ENCODE data around the gene VSIR.

Gene VSIR

GRCh38 chr10:71771204-71771603 lies 2.1 kb downstream of the VSIR start:
- Histone ChIP-seq H3K4me2 (ENCODE audit: low read depth, low read length, poor library complexity, severe bottlenecking) (peak overlapping the region; percentile 67), H3F3A (ENCODE audit: low read depth) (peaks cover 15% of the 10 kb centered on the region), H3K9ac (ENCODE audit: low read depth, low read length, poor library complexity, severe bottlenecking) (peak overlapping the region; percentile 61)

GRCh38 chr10:71770789-71771188 lies 2.5 kb downstream of the VSIR start:
- peaks cover 79% of the 10 kb centered on the region for H3K4me1 ChIP-seq (ENCODE audit: insufficient read depth, low read length, poor library complexity, severe bottlenecking)

More at GRCh38 chr10:71771204-71771603, 2.1 kb downstream of the VSIR start:
- Histone ChIP-seq H3K4me1 (ENCODE audit: insufficient read depth, low read length, poor library complexity, severe bottlenecking) (peaks cover 83% of the 10 kb centered on the region), H3K27me3 (ENCODE audit: insufficient read depth, low read length, poor library complexity, severe bottlenecking) (no peaks in the 10 kb centered on the region), H2AFZ (ENCODE audit: low read length) (no peak overlapping the region), H3K9me3 (ENCODE audit: insufficient read depth, low read depth, low read length) (no peaks in the 10 kb centered on the region), H3K9me2 (replicated peaks; ENCODE audit: low read depth, low read length) (no peaks in the 10 kb centered on the region), H3K79me2 (ENCODE audit: insufficient read depth, low read length) (no peaks in the 10 kb centered on the region; the same call in 1 of the 2 replicates), H3K4me3 (ENCODE audit: low read length, poor library complexity, severe bottlenecking) (peak overlapping the region; percentile 71), H4K20me1 (ENCODE audit: insufficient read depth, low read length, poor library complexity, severe bottlenecking) (no peaks in the 10 kb centered on the region), H3K36me3 (ENCODE audit: insufficient read depth, low read length) (no peaks in the 10 kb centered on the region)
- TF ChIP-seq EZH2phosphoT487 (IDR thresholded peaks at IDR 0.05; ENCODE audit: borderline replicate concordance), result no peak
- no peak for TF ChIP-seq CTCF (conservative IDR thresholded peaks at IDR 0.05; ENCODE audit: low read length)

GRCh38 chr10:71770255-71770654 lies 3.1 kb downstream of the VSIR start:
- H3K9me2 ChIP-seq (replicated peaks; ENCODE audit: low read depth, low read length), result no peaks in the 10 kb centered on the region
- H2AFZ ChIP-seq (ENCODE audit: low read length), result no peak overlapping the region
- H3K4me3 ChIP-seq (ENCODE audit: low read length, poor library complexity, severe bottlenecking), result peak overlapping the region; percentile 73
- H3K27me3 ChIP-seq (ENCODE audit: insufficient read depth, low read length, poor library complexity, severe bottlenecking), result no peaks in the 10 kb centered on the region
- peak overlapping the region; percentile 75 for H3K4me2 ChIP-seq (ENCODE audit: low read depth, low read length, poor library complexity, severe bottlenecking)
- TF ChIP-seq CTCF (conservative IDR thresholded peaks at IDR 0.05; ENCODE audit: low read length), result no peak
- no peak for TF ChIP-seq EZH2phosphoT487 (IDR thresholded peaks at IDR 0.05; ENCODE audit: borderline replicate concordance)
- peak overlapping the region; percentile 65 for H3K9ac ChIP-seq (ENCODE audit: low read depth, low read length, poor library complexity, severe bottlenecking)
- no peaks in the 10 kb centered on the region for H4K20me1 ChIP-seq (ENCODE audit: insufficient read depth, low read length, poor library complexity, severe bottlenecking)
- H3F3A ChIP-seq (ENCODE audit: low read depth), result peaks cover 8% of the 10 kb centered on the region; the same call in 1 of the 2 replicates
- H3K79me2 ChIP-seq (ENCODE audit: insufficient read depth, low read length), result no peaks in the 10 kb centered on the region; the same call in 1 of the 2 replicates
- peaks cover 77% of the 10 kb centered on the region for H3K4me1 ChIP-seq (ENCODE audit: insufficient read depth, low read length, poor library complexity, severe bottlenecking)
- H3K9me3 ChIP-seq (ENCODE audit: insufficient read depth, low read depth, low read length), result no peaks in the 10 kb centered on the region
- H3K36me3 ChIP-seq (ENCODE audit: insufficient read depth, low read length), result no peaks in the 10 kb centered on the region

More at GRCh38 chr10:71770789-71771188, 2.5 kb downstream of the VSIR start:
- Histone ChIP-seq H3K4me2 (ENCODE audit: low read depth, low read length, poor library complexity, severe bottlenecking) (peak overlapping the region; percentile 67), H4K20me1 (ENCODE audit: insufficient read depth, low read length, poor library complexity, severe bottlenecking) (no peaks in the 10 kb centered on the region), H3K79me2 (ENCODE audit: insufficient read depth, low read length) (no peaks in the 10 kb centered on the region; the same call in 1 of the 2 replicates), H3F3A (ENCODE audit: low read depth) (peaks cover 11% of the 10 kb centered on the region), H2AFZ (ENCODE audit: low read length) (no peak overlapping the region), H3K9me2 (replicated peaks; ENCODE audit: low read depth, low read length) (no peaks in the 10 kb centered on the region), H3K9me3 (ENCODE audit: insufficient read depth, low read depth, low read length) (no peaks in the 10 kb centered on the region), H3K36me3 (ENCODE audit: insufficient read depth, low read length) (no peaks in the 10 kb centered on the region), H3K27me3 (ENCODE audit: insufficient read depth, low read length, poor library complexity, severe bottlenecking) (no peaks in the 10 kb centered on the region), H3K9ac (ENCODE audit: low read depth, low read length, poor library complexity, severe bottlenecking) (peak overlapping the region; percentile 65), H3K4me3 (ENCODE audit: low read length, poor library complexity, severe bottlenecking) (no peak overlapping the region)
- no peak for TF ChIP-seq CTCF (conservative IDR thresholded peaks at IDR 0.05; ENCODE audit: low read length)
- no peak for TF ChIP-seq EZH2phosphoT487 (IDR thresholded peaks at IDR 0.05; ENCODE audit: borderline replicate concordance)
